Measurements from ENCODE around the gene TEAD3.

Gene TEAD3

DNA sequence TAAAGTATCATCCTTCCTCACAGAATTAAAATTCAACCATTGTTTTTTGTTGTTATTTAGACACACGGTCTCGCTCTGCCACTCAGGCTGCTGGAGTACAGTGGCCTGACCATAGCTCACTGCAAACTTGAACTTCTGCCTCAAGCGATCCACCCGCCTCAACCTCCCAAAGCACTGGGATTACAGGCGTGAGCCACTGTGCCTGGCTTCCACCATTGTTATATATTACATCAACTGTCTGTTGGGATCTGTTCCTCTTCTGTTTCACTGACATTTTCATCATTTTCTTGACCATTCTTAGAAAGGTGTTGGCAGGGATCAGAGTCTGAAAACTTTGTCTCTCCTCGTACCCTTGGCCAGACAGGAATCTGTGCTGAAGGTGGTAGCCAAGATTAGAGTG lies 37.1 kb upstream of the TEAD3 start:
- TF ChIP-seq, protein P1, sequence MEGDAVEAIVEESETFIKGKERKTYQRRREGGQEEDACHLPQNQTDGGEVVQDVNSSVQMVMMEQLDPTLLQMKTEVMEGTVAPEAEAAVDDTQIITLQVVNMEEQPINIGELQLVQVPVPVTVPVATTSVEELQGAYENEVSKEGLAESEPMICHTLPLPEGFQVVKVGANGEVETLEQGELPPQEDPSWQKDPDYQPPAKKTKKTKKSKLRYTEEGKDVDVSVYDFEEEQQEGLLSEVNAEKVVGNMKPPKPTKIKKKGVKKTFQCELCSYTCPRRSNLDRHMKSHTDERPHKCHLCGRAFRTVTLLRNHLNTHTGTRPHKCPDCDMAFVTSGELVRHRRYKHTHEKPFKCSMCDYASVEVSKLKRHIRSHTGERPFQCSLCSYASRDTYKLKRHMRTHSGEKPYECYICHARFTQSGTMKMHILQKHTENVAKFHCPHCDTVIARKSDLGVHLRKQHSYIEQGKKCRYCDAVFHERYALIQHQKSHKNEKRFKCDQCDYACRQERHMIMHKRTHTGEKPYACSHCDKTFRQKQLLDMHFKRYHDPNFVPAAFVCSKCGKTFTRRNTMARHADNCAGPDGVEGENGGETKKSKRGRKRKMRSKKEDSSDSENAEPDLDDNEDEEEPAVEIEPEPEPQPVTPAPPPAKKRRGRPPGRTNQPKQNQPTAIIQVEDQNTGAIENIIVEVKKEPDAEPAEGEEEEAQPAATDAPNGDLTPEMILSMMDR (IDR thresholded peaks at IDR 0.05; ENCODE audit: low read depth, low read length) = no peak
- H3K4me3 ChIP-seq (ENCODE audit: low read depth, low read length) = no peak overlapping the region

DNA sequence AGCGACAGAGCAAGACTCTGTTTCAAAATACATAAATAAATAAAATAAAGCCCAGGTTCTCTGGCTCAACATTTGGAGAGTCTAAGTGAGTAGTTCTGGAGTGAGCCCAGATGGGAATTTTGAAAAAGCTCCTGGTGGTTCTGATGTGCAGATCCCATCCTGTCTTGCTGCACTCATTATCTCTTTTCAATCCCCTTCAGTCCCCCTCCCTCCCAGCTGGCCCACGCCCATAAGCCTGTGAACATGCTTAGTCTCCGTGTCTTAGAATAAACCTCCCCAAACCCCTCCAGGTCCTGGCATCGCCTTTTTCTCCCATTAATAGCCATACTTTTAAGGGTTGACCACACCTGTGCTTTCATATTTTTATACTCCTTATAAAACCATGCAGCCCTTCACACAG lies 35.2 kb upstream of the TEAD3 start:
- H3K4me3 ChIP-seq (ENCODE audit: low read depth, low read length) = no peak overlapping the region
- TF ChIP-seq, protein P1 (IDR thresholded peaks at IDR 0.05; ENCODE audit: low read depth, low read length) = no peak

DNA sequence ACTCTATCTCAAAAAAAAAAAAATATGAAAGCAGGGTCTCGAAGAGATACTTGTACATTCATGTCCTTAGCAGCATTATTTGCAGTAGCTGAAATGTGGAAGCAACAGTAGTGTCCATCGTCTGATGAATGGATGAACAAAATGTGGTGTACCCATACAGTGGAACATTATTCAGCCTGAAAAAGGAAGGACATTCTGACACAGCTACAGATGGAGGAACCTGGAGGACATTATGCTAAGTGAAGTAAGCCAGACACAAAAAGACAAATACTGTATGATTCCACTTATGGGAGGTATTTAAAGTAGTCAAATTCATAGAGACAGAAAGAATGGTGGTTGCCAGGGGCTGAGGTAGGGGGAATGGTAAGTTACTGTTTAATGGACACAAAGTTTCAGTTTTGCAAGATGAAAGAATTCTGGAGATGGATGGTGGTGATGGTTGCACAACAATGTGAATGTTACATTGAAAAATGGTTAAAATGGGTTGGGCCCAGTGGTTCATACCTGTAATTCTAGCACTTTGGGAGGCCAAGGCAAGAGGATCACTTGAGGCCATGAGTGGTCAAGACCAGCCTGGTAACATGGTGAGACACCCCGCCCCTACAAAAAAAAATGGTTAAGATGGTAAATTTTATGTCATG lies 27.6 kb upstream of the TEAD3 start:
- no peak overlapping the region for H3K4me3 ChIP-seq (ENCODE audit: low read depth, low read length)
- TF ChIP-seq, protein P1 (IDR thresholded peaks at IDR 0.05; ENCODE audit: low read depth, low read length) = no peak

DNA sequence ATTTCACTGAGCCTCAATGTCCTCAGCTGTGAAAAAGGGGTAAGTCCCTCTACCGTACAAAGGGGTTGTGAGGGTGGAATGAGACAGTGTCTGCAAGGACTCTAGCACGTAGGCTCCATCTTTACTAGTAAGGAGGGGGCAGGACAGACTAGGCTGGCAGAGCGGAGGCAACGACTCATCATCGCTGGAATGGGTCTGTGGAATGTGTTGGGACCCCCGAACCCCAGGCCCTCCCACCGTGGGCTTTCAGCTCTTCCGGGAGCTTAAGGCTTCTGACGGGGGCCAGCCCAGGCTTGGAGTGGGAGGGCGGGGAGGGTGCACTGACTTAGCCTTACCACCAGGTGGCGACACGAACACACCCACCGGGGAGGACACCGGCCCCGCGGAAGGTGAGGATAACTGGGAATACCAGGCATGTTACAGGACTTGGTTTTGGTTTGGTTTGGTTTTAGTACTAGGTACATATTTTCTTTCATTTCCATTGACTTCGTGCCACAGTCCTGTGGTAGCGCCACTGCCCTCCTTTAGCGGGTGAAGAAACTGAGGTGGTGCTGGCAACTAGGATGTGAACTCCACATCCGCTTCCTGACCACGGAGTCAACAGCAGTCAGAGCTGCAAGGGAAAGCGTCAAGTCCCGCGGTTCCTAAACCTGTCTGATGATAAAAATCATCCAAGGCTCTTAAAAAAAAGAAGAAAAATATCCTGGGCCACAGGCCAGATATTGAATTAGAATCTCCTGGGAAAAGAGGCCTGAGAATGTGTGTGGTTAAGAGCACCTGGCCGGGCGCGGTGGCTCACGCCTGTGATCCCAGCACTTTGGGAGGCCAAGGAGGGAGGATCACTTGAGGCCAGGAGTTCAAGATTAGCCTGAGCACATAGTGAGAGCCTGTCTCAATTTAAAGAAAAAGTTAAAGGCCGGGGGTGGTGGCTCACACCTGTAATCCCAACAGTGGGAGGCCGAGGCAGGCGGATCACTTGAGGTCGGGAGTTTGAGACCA lies 26.1 kb upstream of the TEAD3 start:
- TF ChIP-seq, protein P1 (IDR thresholded peaks at IDR 0.05; ENCODE audit: low read depth, low read length) = peak; percentile 92
- H3K4me3 ChIP-seq (ENCODE audit: low read depth, low read length) = no peak overlapping the region

DNA sequence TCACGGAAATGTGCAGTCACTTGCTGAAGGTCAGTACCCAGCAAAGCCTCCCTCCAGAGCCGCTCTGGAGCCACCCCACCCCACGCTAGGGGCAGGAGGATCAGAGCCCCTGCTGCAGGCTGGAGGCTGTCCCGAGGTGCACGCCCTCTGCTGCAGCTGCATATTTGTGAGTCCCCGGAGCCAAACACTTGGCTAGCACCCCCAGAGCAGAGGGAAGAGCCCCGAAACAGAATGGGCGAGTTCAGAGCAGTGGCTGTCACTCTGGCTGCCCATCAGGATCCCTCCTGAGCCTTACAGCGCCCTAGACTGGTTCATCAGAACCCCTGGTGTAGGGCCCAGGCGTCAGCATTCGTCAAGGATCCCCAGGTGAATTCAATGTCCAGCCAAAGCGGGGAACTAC lies 25.3 kb upstream of the TEAD3 start:
- H3K4me3 ChIP-seq (ENCODE audit: low read depth, low read length) = no peak overlapping the region
- TF ChIP-seq, protein P1 (IDR thresholded peaks at IDR 0.05; ENCODE audit: low read depth, low read length) = no peak

DNA sequence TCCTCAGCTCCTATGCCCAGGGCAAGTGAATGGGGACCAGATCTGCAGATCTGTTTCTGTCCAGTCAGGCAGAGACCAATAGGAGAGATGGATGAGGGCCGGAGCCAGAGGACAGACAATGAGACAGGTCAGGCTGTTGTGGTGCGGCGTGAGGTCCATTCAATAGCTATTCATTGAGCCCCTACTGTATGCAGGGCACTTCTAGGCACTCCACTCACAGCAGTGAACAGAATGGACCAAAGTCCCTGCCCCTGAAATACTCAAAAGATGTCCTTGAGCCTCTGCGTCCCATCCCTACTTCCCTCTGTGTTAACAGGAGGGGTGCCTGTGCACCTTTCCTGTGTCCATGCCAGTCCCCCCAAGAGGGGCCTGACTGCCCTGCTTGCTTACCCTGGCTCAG lies 24.4 kb upstream of the TEAD3 start:
- no peak overlapping the region for H3K4me3 ChIP-seq (ENCODE audit: low read depth, low read length)
- TF ChIP-seq, protein P1 (IDR thresholded peaks at IDR 0.05; ENCODE audit: low read depth, low read length) = no peak
